ENCODE data around the gene RNF38.
"Not testable (repeated sequence)": the region's sequence is repeated elsewhere in the genome, so short reads cannot be mapped to it uniquely, and the experiment has no call there.

RNF38 gene

DNA sequence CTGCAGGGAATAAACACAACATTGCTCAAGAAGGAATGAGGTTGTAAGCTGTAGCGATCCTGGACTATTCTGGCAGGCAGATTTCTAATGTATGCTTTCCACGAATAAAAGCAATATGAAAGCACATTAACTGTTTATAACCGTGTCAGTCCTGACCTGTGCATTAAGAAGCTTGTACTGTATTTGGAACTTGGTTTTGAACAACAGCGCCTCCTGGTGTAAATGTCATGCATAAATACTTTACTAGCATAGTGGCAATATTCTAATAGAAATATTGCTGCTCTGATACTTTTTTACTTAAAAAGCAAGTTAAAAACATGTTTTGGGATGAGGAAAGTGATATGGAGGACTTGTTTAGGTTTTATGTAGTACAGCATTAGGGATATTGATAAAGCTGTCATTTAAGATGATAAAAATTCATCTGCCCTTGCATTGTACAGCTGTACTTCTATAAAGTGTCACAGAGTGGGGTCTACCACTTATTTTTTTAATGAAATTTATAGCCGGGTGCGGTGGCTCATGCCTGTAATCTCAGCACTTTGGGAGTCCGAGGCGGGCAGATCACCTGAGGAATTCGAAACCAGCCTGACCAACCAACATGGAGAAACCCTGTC lies 71.2 kb downstream of the RNF38 start:
- DNase-seq (ENCODE audit: low spot score), result peak; percentile 77

DNA sequence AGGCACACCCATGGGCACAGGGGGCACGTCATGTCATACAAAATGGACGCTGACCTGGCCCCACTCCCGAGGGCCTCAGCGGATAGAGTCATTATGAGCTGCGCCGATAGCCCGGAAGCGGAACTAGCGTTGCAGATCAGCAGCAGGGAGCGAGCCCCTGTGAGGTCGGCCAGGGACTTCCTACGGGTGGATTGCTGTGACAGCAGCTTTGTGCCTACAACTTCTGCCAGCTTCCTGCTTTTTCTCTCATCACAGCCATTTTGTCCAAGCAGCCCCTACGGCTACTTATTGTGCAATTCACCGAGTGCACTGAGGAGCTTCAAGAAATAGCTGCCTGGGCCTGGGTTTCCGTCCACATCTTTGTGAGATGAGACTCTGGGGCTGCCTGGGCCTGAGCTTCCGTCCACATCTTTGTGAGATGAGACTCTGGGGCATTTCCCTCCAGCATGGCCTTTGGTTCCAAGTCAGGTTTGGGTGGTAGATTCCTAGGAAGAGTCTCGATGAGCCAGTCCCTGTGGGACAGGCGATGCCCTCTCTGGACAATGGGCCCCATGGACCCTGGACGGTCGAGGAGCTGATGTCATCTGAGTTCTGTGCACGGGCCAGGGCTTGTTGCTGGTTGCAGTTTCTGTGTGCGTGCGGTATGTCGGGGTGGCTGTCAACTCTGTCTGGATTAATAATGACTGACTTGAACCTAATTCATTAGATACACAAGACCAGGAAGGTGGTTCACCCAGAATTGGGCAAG lies 74.8 kb downstream of the RNF38 start:
- DNase-seq (ENCODE audit: low spot score), result no peak

DNA sequence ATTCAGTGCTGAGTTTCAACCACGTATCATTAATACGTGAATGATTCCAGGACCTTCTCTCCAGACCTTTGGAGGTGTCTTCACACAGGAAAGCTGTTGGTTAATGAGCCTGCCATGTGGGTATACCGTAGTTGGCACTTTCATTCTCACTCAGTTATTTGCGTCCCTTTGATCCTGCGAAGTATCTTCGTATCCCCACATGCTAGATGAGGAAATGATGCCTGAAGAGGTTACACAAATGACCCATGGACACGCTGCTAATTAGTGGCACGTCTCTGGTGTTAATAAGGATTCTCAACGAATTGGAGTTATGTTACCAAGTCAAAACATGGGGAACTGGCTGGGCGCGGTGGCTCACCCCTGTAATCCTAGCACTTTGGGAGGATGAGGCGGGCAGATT lies 76.1 kb downstream of the RNF38 start:
- no peak for DNase-seq (ENCODE audit: low spot score)

DNA sequence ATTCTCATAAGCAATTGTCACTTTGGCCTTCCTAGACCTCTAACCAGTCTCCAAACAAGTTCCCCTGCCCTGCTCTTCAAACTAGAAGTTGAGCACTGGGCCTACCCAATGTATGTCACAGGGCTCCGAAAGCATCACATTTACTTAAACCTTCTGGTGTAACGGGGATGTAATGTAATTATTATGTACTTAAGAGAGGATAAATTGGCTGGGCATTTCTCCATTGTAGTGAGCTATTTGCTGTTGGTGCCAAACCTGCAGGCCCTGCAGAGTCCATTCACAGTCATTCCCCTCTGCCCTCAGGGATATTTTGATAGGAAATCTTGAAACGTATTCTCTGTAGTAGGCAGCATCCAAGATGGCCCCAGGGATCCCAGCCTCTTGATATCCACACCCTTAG lies 77.6 kb downstream of the RNF38 start:
- DNase-seq (ENCODE audit: low spot score), result no peak

DNA sequence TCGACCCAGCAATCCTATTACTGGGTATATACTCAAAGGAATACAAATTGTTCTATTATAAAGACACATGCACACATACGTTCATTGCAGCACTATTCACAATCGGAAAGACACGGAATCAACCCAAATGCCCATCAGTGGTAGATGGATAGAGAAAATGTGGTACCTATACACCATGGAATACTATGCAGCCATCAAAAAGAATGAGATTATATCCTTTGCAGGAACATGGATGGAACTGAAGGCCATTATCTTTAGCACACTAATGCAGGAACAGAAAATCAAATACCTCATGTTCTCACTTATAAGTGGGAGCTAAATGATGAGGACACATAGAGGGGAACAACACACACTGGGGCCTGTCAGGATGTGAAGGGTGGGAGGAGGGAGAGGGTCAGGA lies 78.2 kb downstream of the RNF38 start:
- DNase-seq (ENCODE audit: low spot score), result not testable (repeated sequence)

DNA sequence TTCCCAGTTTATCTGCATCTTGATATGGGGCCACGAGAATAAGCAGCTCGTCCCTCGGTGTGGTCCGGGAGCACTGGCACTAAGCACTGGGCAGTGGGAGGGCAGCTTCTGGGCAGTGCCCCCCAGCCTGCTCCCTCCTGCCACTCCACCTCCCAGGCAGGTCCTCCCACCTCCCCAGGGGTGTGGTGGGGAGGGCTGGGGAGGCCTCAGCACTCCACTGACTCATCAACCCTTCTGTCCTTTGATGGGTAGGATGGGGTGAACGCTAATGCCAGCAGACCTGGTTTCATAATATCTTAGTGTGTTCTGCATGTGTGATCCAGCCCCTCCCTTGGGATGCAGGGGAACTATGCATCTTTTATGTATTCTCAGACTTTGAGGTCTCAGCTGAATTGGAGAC lies 79.6 kb downstream of the RNF38 start:
- no peak for DNase-seq (ENCODE audit: low spot score)

DNA sequence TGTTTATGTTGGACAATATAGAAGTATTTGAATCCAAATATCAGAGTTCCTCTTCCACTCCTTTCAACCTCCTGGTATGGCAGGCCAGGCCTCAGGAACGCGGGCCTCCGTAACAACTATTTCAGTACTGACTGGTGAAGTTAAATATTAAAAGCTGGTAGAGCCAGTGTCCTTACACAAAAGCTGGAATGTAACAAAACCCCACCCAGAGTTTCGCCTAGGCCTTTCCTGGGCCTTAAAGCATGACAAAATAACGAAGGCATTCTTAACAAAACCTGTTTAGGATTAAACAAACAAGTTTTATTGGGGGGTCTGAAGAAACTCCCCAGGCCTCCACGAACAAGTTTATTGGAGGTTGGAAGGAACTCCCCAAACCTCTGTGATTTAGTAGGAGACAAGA lies 80.3 kb downstream of the RNF38 start:
- no peak for DNase-seq (ENCODE audit: low spot score)

DNA sequence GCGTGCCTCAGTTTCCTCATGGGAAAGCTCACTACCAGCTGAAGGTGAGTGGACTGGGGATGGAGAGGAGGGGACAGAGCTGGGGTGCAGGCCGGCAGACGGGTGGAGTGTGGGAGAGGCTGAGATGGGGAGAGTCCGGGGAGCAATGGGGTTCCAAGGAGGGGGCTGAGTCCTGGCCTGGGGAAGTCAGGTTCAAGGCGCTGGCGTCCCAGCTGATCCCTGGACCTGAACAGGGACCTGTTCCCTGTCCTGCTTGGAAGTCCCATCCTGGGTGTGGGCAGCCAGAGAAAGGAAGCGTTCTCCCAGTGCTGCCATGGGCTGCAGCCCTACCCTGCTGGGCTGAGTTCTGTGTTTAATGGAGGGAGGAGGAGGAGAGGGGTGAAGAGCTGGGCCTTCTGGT lies 80.9 kb downstream of the RNF38 start:
- no peak for DNase-seq (ENCODE audit: low spot score)

DNA sequence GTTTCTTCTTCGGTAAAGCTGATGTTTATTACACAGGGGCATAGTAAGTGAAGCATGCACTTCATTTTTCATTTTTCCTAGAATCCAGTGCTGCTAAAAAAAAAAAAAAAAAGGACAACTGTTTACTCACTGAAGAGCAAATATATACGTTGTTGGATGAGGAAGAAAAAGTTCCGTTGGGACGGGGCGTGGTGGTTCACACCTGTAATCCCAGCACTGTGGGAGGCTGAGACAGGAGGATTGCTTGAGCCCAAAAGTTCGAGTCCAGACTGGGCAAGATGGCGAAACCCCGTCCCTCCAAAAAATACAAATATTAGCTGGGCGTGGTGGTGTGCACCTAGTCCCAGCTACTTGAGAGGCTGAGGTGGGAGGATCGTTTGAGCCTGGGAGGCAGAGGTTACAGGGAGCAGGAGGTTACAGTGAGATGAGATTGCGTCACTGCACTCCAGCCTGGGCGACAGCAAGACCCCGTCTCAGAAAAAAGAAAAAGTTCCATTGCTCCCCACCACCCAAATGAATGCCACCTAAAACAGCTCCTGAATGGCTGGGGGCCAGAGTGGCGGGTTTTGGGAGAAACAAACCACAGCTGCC lies 81.8 kb downstream of the RNF38 start:
- no peak for DNase-seq (ENCODE audit: low spot score)

DNA sequence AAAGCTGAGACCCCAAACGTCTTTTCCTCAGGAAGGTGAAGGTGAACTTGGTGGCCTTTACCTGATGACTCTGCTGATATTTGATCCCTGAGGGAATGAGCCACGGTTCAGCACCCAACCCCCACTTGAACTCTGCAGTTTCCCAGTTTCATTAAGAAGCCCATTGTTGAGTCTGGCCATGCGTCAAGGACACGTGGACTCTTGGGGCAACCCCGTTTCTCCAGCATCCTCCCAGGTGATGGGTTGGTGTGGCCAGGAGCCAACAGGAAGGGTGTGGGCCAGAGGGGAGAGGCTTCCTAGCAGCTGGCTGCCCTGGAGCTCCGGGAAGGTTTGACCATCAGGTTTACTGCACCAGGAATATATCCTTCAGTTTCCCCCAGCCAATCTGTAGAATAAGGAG lies 82.3 kb downstream of the RNF38 start:
- no peak for DNase-seq (ENCODE audit: low spot score)

DNA sequence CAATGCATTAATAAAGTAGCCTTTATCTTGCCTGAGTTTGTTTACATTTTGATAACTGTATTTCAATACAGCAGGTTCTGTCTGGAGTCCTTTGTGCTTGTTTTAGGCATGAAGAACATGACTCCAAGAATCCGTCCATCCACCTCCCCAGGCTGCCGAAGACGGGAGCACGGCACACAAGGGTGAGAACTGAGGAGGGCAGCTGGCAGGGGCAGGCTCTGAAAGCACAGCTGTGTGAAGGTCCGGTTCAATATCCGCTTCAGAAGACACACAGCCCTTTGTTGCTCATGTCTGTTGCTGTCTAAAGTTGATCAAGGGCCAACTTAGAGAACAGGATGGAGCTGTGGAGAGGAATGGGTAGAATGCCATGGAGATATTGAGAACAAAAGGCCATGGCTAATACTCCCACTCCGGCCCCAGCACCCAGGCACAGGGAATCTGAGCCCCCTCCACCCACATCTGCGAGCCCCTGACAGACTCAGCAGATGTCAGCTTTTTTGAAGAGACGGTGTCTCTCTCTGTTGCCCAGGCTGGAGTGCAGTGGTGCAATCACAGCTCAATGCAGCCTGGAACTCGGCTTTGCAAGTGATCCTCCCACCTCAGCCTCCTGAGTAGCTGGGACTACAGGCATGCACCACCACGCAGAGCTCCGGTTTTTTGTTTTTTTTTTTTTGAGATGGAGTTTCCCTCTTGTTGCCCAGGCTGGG lies 83.3 kb downstream of the RNF38 start:
- DNase-seq (ENCODE audit: low spot score), result no peak

DNA sequence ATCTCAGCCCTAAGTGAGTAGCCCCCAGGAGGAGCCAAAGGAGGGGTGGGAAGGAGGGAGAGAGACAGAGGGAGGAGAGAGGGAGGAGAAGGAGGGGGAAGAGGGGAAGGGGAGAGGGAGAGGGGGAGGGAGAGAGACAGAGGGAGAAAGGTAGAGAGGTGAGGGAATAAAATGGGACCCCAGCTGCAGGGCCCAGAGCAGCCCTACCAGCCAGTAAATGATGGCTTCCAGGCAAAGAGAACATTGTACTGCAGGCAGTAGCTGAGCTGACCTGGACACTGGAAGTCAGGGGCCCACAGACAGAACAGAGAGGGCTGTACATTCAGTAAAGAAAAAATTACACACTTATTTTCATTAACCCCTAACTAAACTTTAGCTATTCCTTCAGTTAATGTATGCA lies 84.0 kb downstream of the RNF38 start:
- no peak for DNase-seq (ENCODE audit: low spot score)

DNA sequence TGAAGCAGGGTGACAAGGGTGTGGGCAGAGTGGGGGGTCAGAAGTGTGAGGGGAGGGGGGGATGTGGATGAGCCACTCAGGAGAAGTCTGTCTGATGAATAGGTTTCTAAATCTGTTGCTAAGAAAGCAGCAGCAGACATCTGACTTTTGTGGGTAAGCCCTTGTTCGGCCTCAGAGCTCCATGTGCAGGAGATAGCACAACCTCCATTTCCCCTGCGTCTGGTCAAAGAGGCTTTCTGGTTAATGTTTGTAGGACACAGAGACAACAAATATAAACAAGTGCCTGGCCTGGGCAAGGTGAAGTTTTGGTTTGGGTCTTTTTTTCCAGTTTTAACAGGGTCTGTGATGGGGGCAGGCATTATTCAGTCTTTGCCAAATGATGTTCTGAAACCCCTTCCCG lies 84.8 kb downstream of the RNF38 start:
- DNase-seq (ENCODE audit: low spot score), result no peak

DNA sequence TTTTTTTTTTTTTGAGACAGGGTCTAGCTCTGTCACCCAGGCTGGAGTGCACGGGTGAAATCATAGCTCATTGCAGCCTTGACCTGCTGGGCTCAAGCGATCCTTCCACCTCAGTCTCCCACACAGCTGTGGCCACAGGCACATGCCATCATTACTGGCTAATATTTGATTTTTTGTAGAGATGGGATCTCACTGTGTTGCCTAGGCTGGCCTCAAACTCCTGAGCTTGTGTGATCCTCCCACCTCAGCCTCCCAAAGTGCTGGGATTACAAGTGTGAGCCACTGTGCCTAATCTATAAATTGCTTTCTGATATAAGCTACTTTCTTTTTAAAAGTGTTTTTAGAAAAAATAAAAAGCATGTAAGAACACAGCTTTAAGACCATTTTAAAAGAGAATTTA lies 85.3 kb downstream of the RNF38 start:
- DNase-seq (ENCODE audit: low spot score), result no peak

DNA sequence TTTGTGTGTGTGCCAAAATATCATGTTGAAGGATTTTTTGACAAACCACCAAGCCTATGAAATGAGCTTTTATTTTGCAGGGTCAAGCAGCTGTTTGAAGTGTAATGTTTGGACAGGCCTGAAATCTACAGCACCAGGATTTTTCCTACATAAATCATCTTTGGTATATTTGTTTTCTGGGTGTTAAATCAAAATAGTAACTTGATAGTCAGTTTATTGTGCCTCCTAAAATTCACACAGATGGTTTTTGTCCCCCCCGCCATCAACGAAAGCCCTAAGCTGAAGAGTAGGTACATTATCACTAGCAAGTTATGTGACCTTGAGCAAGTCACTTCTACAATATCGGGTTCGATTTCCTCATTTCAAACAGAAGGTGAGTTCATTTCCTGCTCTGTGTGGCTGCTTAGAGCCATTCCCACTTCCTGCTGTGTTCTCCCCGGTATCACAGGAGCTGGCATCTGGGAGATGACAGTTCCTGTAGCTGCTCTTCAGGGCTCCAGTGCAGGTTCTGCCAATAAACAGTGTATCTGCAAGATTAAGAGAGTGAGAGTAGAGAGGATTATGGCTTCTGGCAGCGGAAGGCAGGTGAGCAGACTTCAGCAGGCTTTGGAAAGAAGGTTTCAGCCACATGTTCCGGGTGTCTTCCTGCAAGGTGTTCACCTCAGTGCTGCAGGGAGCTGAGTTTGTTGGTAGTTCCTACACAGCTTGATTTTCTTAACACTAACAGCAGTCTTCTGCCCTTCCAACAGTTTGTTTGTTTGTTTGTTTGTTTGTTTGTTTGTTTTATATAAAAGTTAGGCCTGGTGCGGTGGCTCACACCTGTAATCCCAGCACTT lies 93.4 kb downstream of the RNF38 start:
- no peak for DNase-seq (ENCODE audit: low spot score)

DNA sequence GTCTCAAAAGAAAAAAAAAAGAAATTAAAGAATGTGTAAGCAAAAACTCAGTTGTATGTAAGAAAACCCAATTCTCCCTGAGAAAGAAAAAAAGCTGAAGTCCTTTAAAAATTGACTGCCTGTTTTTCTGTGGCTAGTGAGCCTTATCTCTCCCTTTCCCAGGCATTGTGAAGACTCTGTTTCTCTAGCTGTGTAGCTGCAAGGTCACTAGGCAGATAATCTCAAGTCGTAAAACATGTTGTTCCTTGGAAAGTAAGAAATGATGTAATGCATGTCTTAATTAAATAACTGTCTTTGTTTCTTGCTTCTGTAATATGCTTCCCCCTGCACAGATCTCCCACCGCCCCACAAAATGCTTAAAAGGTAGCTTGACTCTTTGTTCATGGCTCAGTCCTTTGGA lies 95.7 kb downstream of the RNF38 start:
- not testable (repeated sequence) for DNase-seq (ENCODE audit: low spot score)

DNA sequence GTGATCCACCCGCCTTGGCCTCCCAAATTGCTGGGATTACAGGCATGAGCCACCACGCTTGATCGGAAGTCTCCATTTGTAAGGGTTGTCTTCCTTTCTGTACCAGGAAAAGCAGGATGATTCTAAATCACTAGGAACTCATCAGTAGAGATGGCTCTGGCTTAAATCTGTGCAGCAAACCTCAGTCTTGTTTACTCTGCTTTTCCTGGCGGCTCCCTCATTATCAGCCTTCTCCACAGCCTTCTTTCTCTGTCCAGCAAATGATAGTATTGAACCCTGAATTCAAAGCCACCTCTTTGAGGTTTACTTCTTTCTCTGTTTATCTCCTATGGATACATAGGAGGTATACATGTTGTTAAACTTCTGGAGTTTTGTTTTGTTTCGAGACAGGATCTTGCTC lies 98.8 kb downstream of the RNF38 start:
- no peak for DNase-seq (ENCODE audit: low spot score)

DNA sequence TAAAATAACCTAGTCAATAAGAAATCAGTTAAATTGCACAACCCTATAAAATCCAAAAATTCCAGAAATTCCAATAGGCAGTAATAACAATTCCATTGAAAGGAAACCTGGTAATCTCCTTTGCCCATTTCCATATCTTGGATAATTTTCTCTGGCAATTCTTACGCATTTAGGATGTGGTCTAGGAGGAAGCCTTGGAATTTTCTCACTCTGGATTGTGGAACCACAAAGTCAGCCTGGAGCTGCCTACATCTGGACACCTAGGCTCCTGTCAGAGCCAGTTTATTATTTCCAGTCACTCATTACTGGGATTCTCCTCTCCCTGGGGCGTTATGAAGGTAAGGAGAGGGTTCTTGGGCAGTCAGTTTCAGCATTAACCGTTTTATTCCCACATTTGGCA lies 101.5 kb downstream of the RNF38 start:
- no peak for DNase-seq (ENCODE audit: low spot score)

DNA sequence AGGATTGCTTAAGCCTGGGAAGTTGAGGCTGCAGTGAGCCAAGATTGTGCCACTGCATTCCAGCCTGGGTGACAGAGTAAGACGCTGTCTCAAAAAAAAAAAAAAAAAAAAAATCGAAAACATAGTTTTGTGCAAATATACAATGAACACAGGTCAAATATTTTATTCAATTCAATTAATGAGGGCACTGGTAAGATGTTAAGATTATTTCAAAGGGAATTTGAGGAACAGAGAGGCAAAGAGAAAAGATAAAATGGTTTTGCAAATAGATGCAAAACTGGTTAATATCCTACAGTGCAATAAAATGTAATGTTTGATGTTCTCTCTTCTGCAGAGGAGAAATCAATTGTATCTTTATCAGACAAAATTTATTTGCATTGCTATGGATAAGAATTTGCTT lies 102.3 kb downstream of the RNF38 start:
- no peak for DNase-seq (ENCODE audit: low spot score)

DNA sequence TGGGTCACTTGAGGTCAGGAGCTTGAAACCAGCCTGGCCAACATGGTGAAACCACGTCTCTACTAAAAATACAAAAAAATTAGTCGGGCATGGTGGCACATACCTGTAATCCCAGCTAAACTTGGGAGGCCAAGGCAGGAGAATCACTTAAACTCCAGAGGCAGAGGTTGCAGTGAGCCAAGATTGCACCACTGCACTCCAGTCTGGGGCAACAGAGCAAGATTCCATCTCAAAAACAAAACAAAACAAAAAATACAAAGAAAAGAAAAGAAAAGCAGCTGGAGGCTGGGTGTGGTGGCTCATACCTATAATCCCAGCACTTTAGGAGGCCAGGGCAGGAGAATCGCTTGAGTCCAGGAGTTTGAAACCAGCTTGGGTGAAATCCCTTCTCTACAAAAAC lies 105.1 kb downstream of the RNF38 start:
- DNase-seq (ENCODE audit: low spot score), result not testable (repeated sequence)

DNA sequence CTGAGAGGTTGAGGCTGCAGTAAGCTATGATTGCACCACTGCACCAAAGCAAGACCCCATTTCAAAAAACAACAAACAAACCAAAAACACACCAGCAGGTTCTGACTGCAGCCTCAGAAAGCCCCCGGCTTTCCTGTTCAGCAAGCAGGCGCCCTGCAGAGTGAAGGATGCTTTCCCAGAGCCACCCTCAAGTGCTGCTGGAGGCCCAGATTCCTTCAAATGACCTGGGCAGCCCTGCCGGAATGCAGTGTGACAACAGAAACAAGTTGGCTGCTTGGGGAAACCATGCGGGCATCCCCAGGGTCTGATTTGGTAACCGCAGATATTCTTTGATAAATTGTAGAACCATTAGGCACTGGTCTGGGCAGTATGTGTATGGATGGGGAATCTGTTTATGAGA lies 106.2 kb downstream of the RNF38 start:
- DNase-seq (ENCODE audit: low spot score), result no peak

DNA sequence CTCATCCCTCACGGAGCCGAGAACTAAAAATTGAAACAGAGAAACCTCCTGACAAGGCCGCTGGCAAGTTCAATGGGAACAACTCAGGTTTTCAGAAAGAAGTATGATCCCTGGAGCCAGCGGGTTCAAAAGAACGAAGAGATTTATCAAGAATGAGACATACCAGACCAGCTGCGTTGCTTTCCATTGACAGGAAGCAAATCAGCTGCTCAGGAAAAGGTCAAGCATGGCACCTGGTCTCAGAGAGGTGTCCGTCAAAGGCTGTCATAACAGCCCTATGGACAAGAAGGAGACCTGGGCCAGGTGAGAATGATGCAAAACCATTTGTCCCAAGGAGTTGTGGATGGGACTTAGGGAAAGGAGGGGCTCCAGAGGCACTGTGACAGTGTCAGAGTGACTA lies 106.9 kb downstream of the RNF38 start:
- DNase-seq (ENCODE audit: low spot score), result no peak
